Parathyroid adenoma (tissue), 2 donors: ENCODE results near the gene EGFL8.

Source experiments
- H2AFZ ChIP-seq: fragments of 300-600 bp; sonication (generic); one replicate; pipeline ENCODE4 v1.7.0; 2017; ENCODE audit warnings: antibody characterized with exemption, mild to moderate bottlenecking
- H3K27ac ChIP-seq: fragments of 300-600 bp; sonication (generic); one replicate; pipeline ENCODE4 v1.7.0; 2017
- H3K27me3 ChIP-seq: fragments of 300-600 bp; sonication (generic); one replicate; pipeline ENCODE4 v1.7.0; 2017; ENCODE audit warnings: low read length; ENCODE audit not compliant: control insufficient read depth, insufficient read depth
- H3K36me3 ChIP-seq: fragments of 300-600 bp; sonication (generic); one replicate; pipeline ENCODE4 v1.7.0; 2017; ENCODE audit warnings: low read length; ENCODE audit not compliant: control insufficient read depth, insufficient read depth
- H3K4me1 ChIP-seq: fragments of 300-600 bp; sonication (generic); one replicate; pipeline ENCODE4 v1.7.0; 2017; ENCODE audit warnings: control low read depth
- H3K4me2 ChIP-seq: fragments of 300-600 bp; sonication (generic); one replicate; pipeline ENCODE4 v1.7.0; 2017; ENCODE audit warnings: low read length
- H3K4me3 ChIP-seq: fragments of 300-600 bp; sonication (generic); one replicate; pipeline ENCODE4 v1.7.0; 2017; ENCODE audit warnings: low read depth, low read length
- H3K79me2 ChIP-seq: fragments of 300-600 bp; sonication (generic); one replicate; pipeline ENCODE4 v1.7.0; 2017; ENCODE audit warnings: control low read depth
- H3K9ac ChIP-seq: fragments of 300-600 bp; sonication (generic); one replicate; pipeline ENCODE4 v1.7.0; 2017; ENCODE audit warnings: mild to moderate bottlenecking
- H3K9me3 ChIP-seq: fragments of 300-600 bp; sonication (generic); one replicate; pipeline ENCODE4 v1.7.0; 2017; ENCODE audit warnings: low read length; ENCODE audit not compliant: control insufficient read depth
- CTCF ChIP-seq: fragments of 300-600 bp; sonication (generic); IDR thresholded peaks from one replicate; pipeline ENCODE4 v1.7.0; 2017; ENCODE audit warnings: antibody characterized with exemption, mild to moderate bottlenecking
- donor health status: primary hyperparathyroidism.

Gene EGFL8

GRCh38 chr6:32216998-32217397 lies 52.6 kb downstream of the EGFL8 start:
- Histone ChIP-seq H3K27ac (no peak overlapping the region), H3K9ac (no peak overlapping the region), H2AFZ (no peak overlapping the region), H3K79me2 (no peaks in the 10 kb centered on the region), H3K36me3 (no peaks in the 10 kb centered on the region), H3K9me3 (no peaks in the 10 kb centered on the region), H3K27me3 (no peaks in the 10 kb centered on the region), H3K4me3 (no peak overlapping the region), H3K4me1 (no peaks in the 10 kb centered on the region), H3K4me2 (no peak overlapping the region)
- no peak for TF ChIP-seq CTCF
